ENCODE measurements around the gene IL9. TPM values are rescaled to one million over a fixed set of nuclear protein-coding genes. Genes with fewer than 3 reads are reported as not detected.
A peak's percentile ranks its signal among the peaks of the same experiment; 100 is the strongest.

Gene IL9
- total RNA-seq (2022) (not detected in 2 replicates), Bru-seq, nascent RNA (not detected), BruChase-seq, experiment 1, labeled RNA remaining after a 6-hour chase (not detected), BruChase-seq, experiment 2, labeled RNA remaining after a 2-hour chase (not detected)
- long read RNA-seq, result 0 reads

DNA sequence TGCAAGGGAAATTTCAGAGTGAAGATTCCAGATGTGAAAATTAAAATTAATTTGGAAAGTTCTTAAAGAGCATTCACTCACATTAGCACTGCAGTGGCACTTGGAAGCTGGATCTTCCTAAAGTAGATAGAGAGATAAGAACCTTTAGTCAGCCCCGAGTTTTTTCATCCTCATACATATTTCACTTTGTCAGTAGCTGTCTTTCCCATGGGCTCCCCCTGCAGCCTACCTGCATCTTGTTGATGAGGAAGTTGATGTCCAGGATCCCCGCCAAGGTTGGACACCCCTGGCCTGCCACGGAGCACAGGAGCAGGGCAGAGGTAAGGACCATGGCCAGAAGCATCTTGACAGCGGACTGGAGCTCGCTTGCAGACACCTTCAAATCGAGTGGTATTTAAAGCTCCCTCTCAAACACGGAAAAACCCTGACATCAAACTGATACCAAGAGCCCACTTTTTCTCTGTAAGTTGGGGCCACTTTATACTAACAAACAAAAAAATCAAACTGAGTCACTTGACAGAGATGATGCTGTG, at the start of gene IL9:
TSS of gene IL9 (minus strand) at position 368 of the 533 bp plus-strand sequence. CDS start at position 343, 25 bp downstream.
- no peaks in the 10 kb centered on the region for H3K36me3 Mint-ChIP-seq (ENCODE audit: insufficient read depth, unreplicated experiment)
- no peak for DNase-seq (ENCODE audit: unreplicated experiment)
- ChIA-PET CTCF (interaction anchor here (0.7 to 5.1 kb wide), 6 partner anchors 9 to 470 kb away, joined by 3 to 34 read pairs (median 4); no protein-coding TSS in a partner anchor), POLR2A (interaction anchor here (0.6 to 0.8 kb wide), 2 partner anchors 26 to 374 kb away, joined by 3 read pairs; no protein-coding TSS in a partner anchor)
- no peaks in the 10 kb centered on the region for H3K9me3 Mint-ChIP-seq (ENCODE audit: unreplicated experiment)
- H3K4me3 Mint-ChIP-seq (ENCODE audit: unreplicated experiment), result no peak within 1 kb of the TSS
- H3K27me3 Mint-ChIP-seq (ENCODE audit: insufficient read depth, unreplicated experiment), result peaks cover 64% of the 10 kb centered on the region
- intact Hi-C loops (cut with micrococcal nuclease), result no loop called here
- TF ChIP-seq, protein P1, sequence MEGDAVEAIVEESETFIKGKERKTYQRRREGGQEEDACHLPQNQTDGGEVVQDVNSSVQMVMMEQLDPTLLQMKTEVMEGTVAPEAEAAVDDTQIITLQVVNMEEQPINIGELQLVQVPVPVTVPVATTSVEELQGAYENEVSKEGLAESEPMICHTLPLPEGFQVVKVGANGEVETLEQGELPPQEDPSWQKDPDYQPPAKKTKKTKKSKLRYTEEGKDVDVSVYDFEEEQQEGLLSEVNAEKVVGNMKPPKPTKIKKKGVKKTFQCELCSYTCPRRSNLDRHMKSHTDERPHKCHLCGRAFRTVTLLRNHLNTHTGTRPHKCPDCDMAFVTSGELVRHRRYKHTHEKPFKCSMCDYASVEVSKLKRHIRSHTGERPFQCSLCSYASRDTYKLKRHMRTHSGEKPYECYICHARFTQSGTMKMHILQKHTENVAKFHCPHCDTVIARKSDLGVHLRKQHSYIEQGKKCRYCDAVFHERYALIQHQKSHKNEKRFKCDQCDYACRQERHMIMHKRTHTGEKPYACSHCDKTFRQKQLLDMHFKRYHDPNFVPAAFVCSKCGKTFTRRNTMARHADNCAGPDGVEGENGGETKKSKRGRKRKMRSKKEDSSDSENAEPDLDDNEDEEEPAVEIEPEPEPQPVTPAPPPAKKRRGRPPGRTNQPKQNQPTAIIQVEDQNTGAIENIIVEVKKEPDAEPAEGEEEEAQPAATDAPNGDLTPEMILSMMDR (IDR thresholded peaks at IDR 0.05; ENCODE audit: unreplicated experiment), result no peak
- H3K4me1 Mint-ChIP-seq (ENCODE audit: insufficient read depth, unreplicated experiment), result no peaks in the 10 kb centered on the region
- no TSS peak for BruUV-seq (replicated peaks)
- H3K27ac Mint-ChIP-seq (ENCODE audit: low read depth, unreplicated experiment), result no peak within 1 kb of the TSS

DNA sequence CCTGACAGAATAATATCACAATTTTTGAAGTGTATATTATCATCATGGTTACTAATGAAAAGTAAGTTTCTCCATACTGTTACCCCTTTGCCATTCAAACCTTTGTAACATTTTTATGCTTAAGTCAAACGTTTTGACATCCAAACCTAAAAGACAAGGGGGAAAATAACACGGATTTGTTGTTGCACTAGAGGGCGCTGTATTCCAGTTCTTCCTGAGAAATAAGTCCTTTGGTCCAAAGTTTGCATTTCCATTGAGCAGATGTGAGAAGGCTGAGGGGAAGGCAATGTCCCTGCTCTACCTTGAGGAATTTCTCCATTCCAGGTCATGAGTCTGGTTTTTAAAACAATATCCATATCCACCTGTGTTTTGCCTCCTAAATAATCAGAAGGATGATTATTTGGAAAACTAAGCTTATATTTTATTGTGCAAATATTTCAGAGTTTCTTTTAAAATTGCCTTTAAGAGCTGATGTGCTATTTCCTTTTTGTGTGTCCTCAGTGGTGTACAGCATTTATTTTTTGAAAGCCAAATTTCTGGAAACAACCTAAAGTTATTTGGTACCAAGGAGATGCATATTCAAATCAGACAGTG, 49.4 kb upstream of the IL9 start:
- CTCF ChIA-PET, result interaction anchor here (0.6 to 2.7 kb wide), 66 partner anchors 9 to 1094 kb away, joined by 3 to 54 read pairs (median 5); partner anchors contain the start of genes LECT2 and TGFBI
- H3K36me3 Mint-ChIP-seq (ENCODE audit: insufficient read depth, unreplicated experiment), result no peaks in the 10 kb centered on the region
- BruUV-seq (replicated peaks), result no TSS peak

DNA sequence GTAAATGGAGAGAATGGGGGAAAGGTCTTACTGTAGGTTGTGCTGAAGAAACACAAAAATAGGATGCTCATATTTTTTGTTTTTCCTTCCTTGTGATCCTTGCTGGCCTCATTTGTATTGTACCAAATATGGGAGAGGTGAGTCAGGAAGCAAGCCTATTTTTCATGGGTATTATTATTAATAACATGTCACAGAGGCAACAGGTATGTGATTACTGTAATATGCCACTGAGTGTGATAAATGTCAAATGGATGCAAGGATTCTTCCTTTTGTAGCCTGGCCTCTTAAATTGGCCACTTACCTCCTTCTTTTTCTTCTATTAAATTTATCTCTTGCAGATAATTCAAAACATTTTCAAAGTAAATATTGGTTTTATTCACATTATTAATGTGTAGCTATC, 48.9 kb upstream of the IL9 start:
- BruUV-seq (replicated peaks), result no TSS peak
- CTCF ChIA-PET, result interaction anchor here (0.7 to 2.7 kb wide), 41 partner anchors 8 to 1095 kb away, joined by 3 to 54 read pairs (median 7); partner anchors contain the start of genes LECT2 and TGFBI
- H3K27ac Mint-ChIP-seq (ENCODE audit: low read depth, unreplicated experiment), result no peak overlapping the region

More for the DNA sequence above, 49.4 kb upstream of the IL9 start:
- POLR2A ChIA-PET, result interaction anchor here (0.6 to 2.5 kb wide), 13 partner anchors 16 to 379 kb away, joined by 3 to 44 read pairs (median 5); partner anchors contain the start of gene TGFBI
- no peaks in the 10 kb centered on the region for H3K27me3 Mint-ChIP-seq (ENCODE audit: insufficient read depth, unreplicated experiment)
- intact Hi-C loops (cut with micrococcal nuclease), result loop anchor here (1.0 to 2.0 kb wide), 7 partner anchors 58 to 229 kb away; no protein-coding TSS in a partner anchor
- no peak overlapping the region for H3K27ac Mint-ChIP-seq (ENCODE audit: low read depth, unreplicated experiment)
- no peaks in the 10 kb centered on the region for H3K9me3 Mint-ChIP-seq (ENCODE audit: unreplicated experiment)
- peak; percentile 94 for DNase-seq (ENCODE audit: unreplicated experiment)
- H3K4me3 Mint-ChIP-seq (ENCODE audit: unreplicated experiment), result no peak overlapping the region
- TF ChIP-seq, protein P1 (IDR thresholded peaks at IDR 0.05; ENCODE audit: unreplicated experiment), result peak; percentile 80
- no peaks in the 10 kb centered on the region for H3K4me1 Mint-ChIP-seq (ENCODE audit: insufficient read depth, unreplicated experiment)

More for the DNA sequence above, 48.9 kb upstream of the IL9 start:
- POLR2A ChIA-PET, result interaction anchor here (1.0 to 2.5 kb wide), 9 partner anchors 16 to 379 kb away, joined by 3 to 44 read pairs (median 5); partner anchors contain the start of gene TGFBI
- Mint-ChIP-seq H3K4me1 (ENCODE audit: insufficient read depth, unreplicated experiment) (no peaks in the 10 kb centered on the region), H3K9me3 (ENCODE audit: unreplicated experiment) (no peaks in the 10 kb centered on the region), H3K27me3 (ENCODE audit: insufficient read depth, unreplicated experiment) (no peaks in the 10 kb centered on the region), H3K4me3 (ENCODE audit: unreplicated experiment) (no peak overlapping the region), H3K36me3 (ENCODE audit: insufficient read depth, unreplicated experiment) (no peaks in the 10 kb centered on the region)
- intact Hi-C loops (cut with micrococcal nuclease), result loop anchor here (2.0 kb wide), 1 partner anchor 58 kb away; no protein-coding TSS in a partner anchor
- TF ChIP-seq, protein P1 (IDR thresholded peaks at IDR 0.05; ENCODE audit: unreplicated experiment), result no peak
- DNase-seq (ENCODE audit: unreplicated experiment), result no peak

All from MCF 10A (cell line).